Putamen (tissue), 1 donor: ENCODE data around the gene BAIAP2.
A peak's percentile ranks its signal among the peaks of the same experiment; 100 is the strongest.

Experiments
- DNase-seq: peaks from one replicate; pipeline ENCODE4 v3.0.0-alpha.2; 2016; ENCODE audit warnings: low spot score

Gene BAIAP2

DNA sequence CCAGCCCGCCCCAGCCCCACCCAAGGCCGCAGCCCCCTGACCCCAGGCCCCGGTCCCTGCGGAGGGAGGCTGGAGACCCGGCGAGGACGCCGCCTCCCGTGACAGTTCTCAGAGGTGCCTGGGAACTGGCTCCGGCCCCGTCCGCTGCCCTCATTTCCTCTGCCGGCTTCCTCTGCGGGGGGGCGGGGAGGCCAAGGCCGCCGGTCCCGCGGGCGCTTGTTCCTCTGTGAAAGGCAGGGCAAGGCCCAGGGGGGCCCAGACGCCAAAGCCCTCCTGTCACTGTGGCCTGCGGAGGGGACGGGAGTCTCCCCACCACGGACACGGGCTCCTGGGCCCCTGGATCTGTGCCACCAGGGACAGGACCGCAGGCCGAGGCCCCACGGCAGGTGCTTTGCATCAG is 125.4 kb downstream of the BAIAP2 start:
- DNase-seq = no peak

DNA sequence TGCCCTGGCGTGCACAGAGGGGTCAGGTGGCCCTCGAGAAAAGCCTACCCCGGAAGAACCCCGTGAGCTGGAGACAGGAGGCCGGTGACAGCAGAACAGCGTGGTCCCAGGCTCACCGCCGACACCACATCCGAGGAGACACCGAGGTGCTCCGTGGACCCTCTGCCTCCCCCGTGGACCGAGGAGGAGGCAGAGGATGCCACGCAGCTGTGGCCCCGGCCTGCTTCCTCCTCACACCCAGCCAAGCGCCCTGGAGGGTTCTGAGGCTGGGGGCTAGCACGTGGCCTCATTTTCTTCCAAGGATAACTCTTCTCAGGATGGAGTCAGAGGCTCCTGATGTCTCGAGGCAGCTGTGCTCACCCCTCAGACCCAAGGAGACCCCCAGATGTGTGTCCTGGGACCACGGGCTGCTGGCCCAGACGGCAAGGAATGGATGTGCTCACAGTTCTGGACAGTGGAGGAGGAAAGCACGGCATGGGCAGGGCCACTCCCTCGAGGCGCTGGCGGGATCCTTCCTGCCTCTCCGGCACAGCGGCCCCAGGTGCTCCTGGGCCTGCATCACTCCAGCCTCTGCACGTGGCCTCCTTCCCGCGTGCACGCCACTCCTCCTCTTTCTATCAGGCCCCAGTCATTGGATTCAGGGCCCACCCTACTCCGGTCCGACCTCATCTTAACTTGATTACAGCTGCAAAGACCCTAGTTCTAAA is 125.9 kb downstream of the BAIAP2 start:
- no peak for DNase-seq

DNA sequence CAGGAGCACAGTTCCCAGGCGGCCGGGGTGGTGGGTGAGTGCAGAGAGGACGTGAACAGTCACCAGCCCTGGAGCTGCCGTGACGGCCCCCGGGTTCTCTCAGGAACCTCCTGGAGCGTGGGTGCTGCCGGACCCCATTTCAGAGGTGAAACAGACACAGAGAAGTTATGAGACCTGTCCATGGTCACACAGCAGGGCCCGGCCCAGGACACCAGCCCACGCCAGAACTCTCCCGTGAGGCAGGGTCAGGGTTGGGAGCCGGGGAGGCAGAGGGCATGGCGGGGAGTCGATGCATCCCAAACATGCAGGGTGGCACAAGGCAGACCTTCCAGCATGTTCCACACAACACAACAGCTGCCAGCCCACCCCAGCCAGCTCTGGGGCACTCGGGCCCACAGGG is 126.6 kb downstream of the BAIAP2 start:
- DNase-seq = no peak

DNA sequence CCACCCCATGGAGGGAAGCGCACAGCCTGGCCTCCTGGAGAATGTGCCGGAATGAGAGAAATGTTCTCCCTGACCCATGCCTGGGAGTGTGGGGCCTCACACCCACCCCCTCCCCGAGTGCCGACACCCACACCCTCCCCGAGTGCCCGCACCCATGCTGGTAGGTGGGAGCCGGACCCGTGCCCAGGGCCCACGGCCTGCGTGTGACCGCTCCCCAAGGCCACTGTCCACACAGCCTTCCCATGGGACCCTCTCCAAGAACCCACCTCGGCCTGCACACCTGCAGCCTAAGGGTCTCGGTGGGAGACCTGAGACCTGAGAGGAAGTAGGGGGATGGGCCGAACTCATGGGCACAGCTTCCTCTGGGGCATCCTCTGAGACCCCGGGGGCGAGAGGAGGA is 127.0 kb downstream of the BAIAP2 start:
- no peak for DNase-seq

DNA sequence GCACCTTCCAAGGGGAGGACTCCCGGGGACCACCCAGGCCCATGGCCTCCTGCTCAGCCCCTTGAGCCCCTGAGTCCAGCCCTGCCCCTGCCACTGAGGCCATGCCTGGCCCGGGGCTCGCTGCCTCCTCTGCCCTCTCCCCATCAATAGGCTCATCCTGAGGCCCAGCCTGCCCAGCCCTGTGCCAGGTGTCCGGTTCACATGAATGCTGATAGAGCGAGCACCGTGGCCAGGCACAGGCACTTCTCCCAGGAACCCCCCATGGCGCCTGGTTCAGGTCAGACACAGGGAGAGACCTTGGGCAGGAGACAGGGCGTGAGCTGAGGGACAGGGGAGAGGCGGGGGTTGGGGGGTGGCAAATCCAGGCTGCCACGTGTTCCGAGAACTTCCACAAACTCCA is 127.5 kb downstream of the BAIAP2 start:
- no peak for DNase-seq

DNA sequence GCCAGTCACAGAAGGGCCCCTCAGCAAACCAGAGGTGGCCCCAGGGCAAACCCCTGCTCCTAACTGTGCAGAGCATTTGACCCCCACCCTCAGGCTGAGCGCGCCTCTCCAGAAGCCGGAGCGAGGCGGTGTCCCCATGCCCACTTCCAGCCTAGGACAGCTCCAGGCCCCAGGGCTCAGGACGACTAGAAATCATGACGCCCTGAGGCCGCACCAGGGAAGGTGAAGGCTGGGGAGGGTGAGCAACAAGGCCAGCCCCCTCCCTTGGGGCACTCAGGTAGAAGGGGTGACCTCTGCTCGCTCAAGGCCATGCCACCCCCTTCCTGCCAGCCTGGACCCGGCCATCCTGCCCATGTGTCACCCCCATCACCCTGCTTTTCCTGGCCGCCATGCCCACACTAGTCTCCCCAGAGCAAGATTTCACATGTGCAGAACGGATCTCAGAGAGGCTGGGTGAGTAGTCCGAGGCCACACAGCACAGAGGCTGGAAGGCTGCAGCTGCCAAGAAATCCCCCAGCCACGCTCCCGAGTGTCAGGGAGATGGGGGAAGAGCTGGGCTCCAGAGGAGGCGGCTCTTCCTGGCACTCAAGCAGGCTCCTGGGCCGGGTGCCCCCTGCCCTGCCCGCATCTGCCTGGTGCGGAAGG is 128.2 kb downstream of the BAIAP2 start:
- DNase-seq = no peak

DNA sequence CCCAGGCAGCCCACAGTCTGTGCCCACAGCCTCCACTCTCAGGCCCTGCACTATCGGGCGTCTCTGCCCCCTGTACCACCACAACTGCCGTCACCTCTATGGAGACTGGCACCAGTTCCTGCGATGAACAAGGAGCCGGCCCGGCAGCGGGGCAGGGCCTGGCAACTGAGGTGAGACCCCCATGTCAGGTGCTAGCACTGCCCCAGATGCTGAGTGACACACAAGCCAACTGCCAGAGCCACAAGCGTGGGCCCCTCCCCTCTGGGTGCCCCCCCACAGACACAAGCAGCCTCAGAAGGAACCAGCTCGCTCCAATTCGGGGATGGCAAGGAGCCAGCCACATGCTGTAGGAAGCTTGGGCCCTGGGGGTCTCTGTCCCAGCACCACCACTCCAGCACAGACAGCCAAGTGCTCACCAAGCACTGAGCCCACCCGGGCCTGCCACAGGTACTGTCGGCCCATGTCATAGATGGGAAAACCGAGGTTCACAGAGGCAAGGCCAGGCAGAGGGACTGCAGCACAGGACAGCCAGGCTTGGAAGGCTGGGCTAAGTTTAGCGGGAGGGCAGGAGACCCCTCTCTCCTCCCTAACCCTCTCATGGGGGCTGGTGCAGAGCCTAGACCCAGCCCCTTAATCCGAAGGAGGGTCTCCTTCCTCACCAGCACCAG is 128.9 kb downstream of the BAIAP2 start:
- no peak for DNase-seq

DNA sequence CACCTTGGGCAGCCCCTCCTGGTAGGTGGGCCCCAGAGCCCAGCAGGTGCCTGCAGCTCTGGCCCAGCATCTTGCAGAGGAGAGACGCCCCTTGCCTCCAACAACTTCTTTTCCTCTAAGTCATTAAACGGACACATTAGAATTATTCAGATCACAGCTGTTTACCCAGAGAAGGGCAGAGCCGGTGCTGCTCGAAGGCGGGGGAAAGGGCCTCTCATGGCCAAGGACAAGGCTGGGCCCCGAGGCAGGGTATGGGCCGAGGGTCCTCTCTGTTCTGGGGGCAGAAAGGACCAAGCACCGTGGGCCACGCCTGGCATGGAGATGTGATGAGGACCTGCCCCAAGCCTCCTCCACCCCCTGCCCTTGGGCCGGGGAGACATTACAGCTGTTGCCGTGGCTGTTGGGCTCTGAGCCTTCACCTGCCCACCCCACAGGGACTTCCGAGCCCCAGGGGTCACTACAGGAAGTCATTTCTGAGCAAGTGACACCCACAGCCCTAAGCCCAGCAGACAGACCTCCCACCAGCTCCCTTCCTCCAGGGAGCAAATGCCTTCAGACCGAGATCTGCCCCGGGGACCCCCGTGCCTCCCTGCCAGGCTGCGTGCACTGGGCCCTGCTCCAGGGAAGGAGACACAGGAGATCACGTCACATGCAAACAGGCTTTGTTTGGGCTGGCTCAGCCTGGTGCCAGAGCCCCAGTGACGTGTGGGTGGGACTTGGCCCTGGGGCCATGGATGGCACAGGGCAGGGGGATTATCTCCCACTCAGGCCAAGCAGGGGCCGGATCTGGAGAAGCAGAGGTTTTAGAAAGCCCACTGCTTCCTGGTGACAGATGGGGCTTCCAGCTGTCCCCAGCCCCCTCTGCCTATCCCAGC is 129.7 kb downstream of the BAIAP2 start:
- DNase-seq = peak; percentile 77

DNA sequence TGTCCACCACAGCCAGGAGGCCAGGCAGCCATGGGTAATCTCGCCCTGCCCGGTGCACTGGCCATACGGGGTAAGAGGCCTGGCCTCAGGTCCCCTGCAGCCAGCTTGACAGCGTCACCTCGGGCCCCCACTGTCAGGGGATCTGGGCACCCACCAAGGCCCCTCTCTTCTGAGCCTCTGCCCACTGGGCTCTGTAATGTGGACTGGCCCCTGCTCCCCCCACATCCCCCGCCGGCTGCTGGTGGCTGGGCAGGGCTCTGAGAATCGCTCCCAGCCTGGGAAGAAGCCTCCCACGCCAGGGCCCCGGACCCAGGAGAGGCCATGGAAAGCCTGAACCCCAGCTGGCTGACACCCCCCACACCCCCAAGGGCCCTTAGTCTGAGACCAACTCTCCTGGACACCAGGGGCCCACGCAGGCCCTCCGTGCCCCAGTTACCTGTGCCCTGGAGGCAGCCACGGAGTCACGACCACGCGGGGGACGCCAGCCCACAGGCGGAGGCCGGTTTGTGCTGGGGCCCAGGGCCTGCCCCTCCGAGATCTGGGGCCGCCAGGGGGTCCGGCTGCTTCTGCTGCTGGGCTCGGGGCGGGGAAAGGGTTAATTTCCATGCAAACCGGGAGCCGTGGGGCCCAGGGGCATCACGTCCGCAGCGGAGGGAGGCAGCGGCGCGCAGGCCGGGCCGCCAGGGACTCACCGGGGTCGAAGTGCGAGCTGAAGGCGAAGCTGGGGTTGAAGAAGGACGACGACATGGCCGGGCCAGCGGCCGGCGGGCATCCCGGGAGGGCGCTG is 130.5 kb downstream of the BAIAP2 start, which contains the start of gene PVALEF:
Gene PVALEF, plus strand, starts transcription at position 262 of the 787 bp plus-strand sequence. CDS start 15,720 bp downstream, outside the sequence.
- peak; percentile 69 for DNase-seq

DNA sequence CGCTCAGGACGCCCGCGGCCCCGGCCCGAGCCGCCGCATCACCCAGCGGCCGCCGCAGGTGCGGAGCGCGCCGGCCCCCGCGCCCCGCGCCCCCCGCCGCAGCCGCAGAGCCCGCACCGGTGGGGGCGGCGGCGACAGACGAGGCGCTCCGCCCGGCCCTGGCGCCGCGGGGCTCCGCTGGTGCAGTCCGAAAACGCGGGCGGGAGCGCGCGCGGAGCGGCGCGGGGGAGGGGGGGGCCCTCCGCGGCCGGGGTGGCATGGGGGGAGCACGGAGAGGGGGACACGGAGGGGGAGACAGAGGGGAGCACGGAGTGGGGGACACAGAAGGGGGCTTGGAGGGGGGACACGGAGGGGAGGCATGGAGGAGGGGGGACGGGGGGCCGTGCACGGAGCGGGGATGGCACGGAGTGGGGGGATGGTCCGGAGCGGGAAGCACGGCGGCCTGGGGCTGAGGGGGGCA is 131.1 kb downstream of the BAIAP2 start, which contains the start of gene AATK:
Gene AATK, minus strand, starts transcription at position 189 of the 460 bp plus-strand sequence. CDS start 229 bp downstream, outside the sequence.
- DNase-seq = no peak
